Retinal pigment epithelial cell (primary cell): ENCODE measurements around the gene HSPA2.
"Not testable (repeated sequence)": the region's sequence is repeated elsewhere in the genome, so short reads cannot be mapped to it uniquely, and the experiment has no call there.

Source experiments
- DNase-seq: peaks from one replicate; pipeline ENCODE4 v3.0.0-alpha.2; 2010; ENCODE audit warnings: low read depth
- H3K4me3 ChIP-seq: 2 replicates; pipeline ENCODE4 v1.5.1; 2011; ENCODE audit warnings: mild to moderate bottlenecking, low read length, control low read depth, moderate library complexity
- CTCF ChIP-seq: conservative IDR thresholded peaks from 2 replicates; pipeline ENCODE4 v1.5.1; 2011; ENCODE audit warnings: low read depth, low read length, control low read depth, inconsistent platforms

The HSPA2 gene

GRCh38 chr14:64515053-64515452 lies 25.5 kb upstream of the HSPA2 start:
- no peak for DNase-seq
- no peak overlapping the region for H3K4me3 ChIP-seq
- TF ChIP-seq CTCF, result no peak

- H3K4me3 ChIP-seq, result no peak overlapping the region
- no peak for TF ChIP-seq CTCF
- DNase-seq, result no peak
Observed at GRCh38 chr14:64516969-64517368, 23.6 kb upstream of the HSPA2 start.

DNA sequence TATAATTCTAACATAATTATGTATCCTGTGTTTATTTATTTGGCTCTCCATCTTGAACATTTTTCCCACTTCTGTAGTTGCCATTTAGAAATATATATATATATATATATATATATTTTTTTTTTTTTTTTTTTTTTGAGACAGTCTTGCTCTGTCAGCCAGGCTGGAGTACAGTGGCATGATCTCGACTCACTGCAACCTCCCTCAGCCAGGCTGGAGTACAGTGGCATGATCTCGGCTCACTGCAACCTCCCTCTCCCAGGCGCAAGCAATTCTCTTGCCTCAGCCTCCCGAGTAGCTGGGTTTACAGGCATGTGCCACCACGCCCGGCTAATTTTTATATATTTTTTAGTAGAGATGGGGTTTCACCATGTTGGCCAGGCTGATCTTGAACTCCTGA lies 22.9 kb upstream of the HSPA2 start:
- not testable (repeated sequence) for H3K4me3 ChIP-seq, DNase-seq

GRCh38 chr14:64518229-64518628 lies 22.3 kb upstream of the HSPA2 start:
- DNase-seq, result no peak
- no peak for TF ChIP-seq CTCF
- no peak overlapping the region for H3K4me3 ChIP-seq

- H3K4me3 ChIP-seq, result no peak overlapping the region
- no peak for TF ChIP-seq CTCF
- DNase-seq, result no peak
Observed at GRCh38 chr14:64520699-64521098, 19.8 kb upstream of the HSPA2 start.

DNA sequence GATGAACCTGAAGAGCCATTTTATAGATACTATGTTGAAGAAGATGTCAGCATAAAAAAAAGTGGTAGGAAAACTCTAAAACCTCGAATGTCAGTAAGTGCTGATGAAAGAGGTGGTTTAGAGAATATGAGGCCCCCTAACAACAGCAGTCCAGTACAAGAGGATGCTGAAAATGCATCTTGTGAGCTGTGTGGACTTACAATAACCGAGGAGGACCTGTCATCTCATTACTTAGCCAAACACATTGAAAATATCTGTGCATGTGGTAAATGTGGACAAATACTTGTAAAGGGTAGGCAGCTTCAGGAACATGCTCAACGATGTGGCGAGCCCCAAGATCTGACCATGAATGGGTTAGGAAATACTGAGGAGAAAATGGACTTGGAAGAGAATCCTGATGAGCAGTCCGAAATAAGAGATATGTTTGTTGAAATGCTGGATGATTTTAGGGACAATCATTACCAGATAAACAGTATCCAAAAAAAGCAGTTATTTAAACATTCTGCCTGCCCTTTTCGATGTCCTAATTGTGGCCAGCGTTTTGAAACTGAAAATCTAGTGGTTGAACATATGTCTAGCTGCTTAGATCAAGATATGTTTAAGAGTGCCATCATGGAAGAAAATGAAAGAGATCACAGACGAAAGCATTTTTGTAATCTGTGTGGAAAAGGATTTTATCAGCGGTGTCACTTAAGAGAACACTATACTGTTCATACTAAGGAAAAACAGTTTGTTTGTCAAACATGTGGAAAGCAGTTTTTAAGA lies 17.8 kb upstream of the HSPA2 start:
- no peak for TF ChIP-seq CTCF

GRCh38 chr14:64525354-64525753 lies 15.2 kb upstream of the HSPA2 start:
- H3K4me3 ChIP-seq, result no peak overlapping the region
- DNase-seq, result no peak
- TF ChIP-seq CTCF, result no peak

More for the DNA sequence above, 17.8 kb upstream of the HSPA2 start:
- no peak overlapping the region for H3K4me3 ChIP-seq
- DNase-seq, result no peak
